ENCODE data around the gene MAP4K1. TPM values are rescaled to one million over a fixed set of nuclear protein-coding genes. Genes with fewer than 3 reads are reported as not detected.

MAP4K1 gene
- total RNA-seq, 1 experiment from 2014 or later, result 1.5 TPM

DNA sequence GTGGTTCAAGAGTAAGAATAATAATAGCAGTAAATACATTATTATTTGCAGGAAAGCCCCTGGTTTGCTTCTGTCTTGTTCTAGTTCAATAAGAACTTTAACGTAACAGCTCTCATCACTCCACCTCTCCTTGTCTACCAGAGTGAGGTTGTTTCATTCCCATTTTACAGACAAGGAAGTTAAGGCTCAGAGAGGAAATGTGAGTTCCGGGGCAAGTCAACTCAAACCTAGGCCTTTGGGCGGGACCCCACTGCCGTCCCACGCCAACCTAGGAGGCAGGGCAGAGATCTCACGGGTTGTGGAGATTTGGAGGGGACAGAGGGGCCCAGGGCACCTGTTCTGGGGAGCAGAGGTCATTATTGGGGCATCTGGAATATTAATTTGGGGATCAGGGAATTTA, 1.5 kb downstream of the MAP4K1 start:
- Histone ChIP-seq H3K27ac (ENCODE audit: low read depth, low read length, poor library complexity, severe bottlenecking) (no peak overlapping the region), H3K36me3 (ENCODE audit: insufficient read depth, low read length, poor library complexity, severe bottlenecking) (peaks cover 11% of the 10 kb centered on the region), H3K9me3 (ENCODE audit: low read depth, low read length, poor library complexity, severe bottlenecking) (no peaks in the 10 kb centered on the region), H3K4me1 (ENCODE audit: insufficient read depth, low read length, poor library complexity, severe bottlenecking) (peaks cover 7% of the 10 kb centered on the region), H3K27me3 (replicated peaks; ENCODE audit: insufficient read depth, low read depth, low read length, poor library complexity) (no peaks in the 10 kb centered on the region), H3K4me3 (ENCODE audit: low read depth, low read length, poor library complexity, severe bottlenecking) (no peak overlapping the region)
- DNase-seq (ENCODE audit: low spot score), result no peak
- intact Hi-C loops (cut with micrococcal nuclease; ENCODE audit: unreplicated experiment), result no loop called here
- BruUV-seq (replicated peaks), result no TSS peak
- TF ChIP-seq, protein P1, sequence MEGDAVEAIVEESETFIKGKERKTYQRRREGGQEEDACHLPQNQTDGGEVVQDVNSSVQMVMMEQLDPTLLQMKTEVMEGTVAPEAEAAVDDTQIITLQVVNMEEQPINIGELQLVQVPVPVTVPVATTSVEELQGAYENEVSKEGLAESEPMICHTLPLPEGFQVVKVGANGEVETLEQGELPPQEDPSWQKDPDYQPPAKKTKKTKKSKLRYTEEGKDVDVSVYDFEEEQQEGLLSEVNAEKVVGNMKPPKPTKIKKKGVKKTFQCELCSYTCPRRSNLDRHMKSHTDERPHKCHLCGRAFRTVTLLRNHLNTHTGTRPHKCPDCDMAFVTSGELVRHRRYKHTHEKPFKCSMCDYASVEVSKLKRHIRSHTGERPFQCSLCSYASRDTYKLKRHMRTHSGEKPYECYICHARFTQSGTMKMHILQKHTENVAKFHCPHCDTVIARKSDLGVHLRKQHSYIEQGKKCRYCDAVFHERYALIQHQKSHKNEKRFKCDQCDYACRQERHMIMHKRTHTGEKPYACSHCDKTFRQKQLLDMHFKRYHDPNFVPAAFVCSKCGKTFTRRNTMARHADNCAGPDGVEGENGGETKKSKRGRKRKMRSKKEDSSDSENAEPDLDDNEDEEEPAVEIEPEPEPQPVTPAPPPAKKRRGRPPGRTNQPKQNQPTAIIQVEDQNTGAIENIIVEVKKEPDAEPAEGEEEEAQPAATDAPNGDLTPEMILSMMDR (conservative IDR thresholded peaks at IDR 0.05; ENCODE audit: low read depth, low read length), result no peak
- no peak for TF ChIP-seq EZH2 (IDR thresholded peaks at IDR 0.05; ENCODE audit: borderline replicate concordance, low read depth, low read length, poor library complexity, severe bottlenecking)
- POLR2A ChIA-PET (ENCODE audit: low non-redundant PET), result no interaction called here
- CTCF ChIA-PET, result interaction anchor here (0.7 kb wide), 1 partner anchor 18 kb away, joined by 3 read pairs; no protein-coding TSS in a partner anchor

DNA sequence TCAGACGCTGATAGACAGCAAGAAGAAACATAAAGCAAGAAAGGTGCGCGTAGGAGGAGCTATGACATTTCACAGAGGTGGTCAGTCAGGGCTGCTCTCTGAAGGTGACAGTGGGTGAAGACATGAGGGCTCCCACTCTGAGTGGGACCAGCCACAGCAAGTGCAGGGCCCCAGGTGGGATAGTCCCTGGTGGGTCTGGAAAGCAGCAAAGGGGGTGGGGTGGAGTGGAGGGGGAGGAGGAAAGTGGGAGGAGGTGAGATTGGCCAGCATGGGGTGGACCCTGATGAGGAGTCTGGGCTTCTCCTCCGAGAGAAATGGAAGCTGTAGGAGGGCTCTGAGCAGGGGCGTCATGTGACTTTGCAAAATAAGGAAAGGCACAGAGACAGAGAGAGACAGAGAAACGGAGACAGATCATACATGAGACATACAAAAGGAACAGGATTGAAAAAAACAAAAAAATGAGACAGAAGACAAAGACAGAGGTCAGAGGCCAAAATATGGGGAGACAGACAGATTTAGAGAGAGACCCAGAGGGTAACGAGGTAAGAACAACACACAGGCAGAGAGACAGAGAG, 2.7 kb downstream of the MAP4K1 start:
- no peak overlapping the region for H3K4me3 ChIP-seq (ENCODE audit: low read depth, low read length, poor library complexity, severe bottlenecking)
- BruUV-seq (replicated peaks), result no TSS peak
- no peaks in the 10 kb centered on the region for H3K9me3 ChIP-seq (ENCODE audit: low read depth, low read length, poor library complexity, severe bottlenecking)
- no peaks in the 10 kb centered on the region for H3K36me3 ChIP-seq (ENCODE audit: insufficient read depth, low read length, poor library complexity, severe bottlenecking)
- peaks cover 7% of the 10 kb centered on the region for H3K4me1 ChIP-seq (ENCODE audit: insufficient read depth, low read length, poor library complexity, severe bottlenecking)
- H3K27ac ChIP-seq (ENCODE audit: low read depth, low read length, poor library complexity, severe bottlenecking), result no peak overlapping the region
- TF ChIP-seq EZH2 (IDR thresholded peaks at IDR 0.05; ENCODE audit: borderline replicate concordance, low read depth, low read length, poor library complexity, severe bottlenecking), result no peak
- TF ChIP-seq, protein P1 (conservative IDR thresholded peaks at IDR 0.05; ENCODE audit: low read depth, low read length), result no peak
- no peaks in the 10 kb centered on the region for H3K27me3 ChIP-seq (replicated peaks; ENCODE audit: insufficient read depth, low read depth, low read length, poor library complexity)
- no peak for DNase-seq (ENCODE audit: low spot score)
- ChIA-PET CTCF (no interaction called here), POLR2A (ENCODE audit: low non-redundant PET) (no interaction called here)
- intact Hi-C loops (cut with micrococcal nuclease; ENCODE audit: unreplicated experiment), result no loop called here

DNA sequence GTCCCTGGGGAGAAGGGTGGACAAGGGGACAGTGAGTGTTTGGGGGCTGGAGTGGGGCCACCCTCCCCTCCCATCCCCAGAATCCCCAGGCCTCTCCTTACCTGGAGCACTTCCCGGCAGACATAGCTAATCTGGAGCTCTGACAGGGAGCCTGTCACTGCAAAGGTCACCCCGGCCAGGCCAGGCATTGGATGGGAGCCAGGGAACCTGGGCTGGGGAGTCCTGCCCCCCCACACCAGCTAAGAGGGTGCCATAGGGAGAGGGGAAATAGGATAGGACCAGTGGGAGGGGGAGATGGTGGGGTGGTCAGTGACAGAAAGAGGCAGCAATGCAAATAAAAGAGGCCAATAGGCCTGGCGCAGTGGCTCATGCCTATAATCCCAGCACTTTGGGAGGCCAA, 3.5 kb downstream of the MAP4K1 start:
- no peaks in the 10 kb centered on the region for H3K36me3 ChIP-seq (ENCODE audit: insufficient read depth, low read length, poor library complexity, severe bottlenecking)
- no peak overlapping the region for H3K4me3 ChIP-seq (ENCODE audit: low read depth, low read length, poor library complexity, severe bottlenecking)
- no TSS peak for BruUV-seq (replicated peaks)
- POLR2A ChIA-PET (ENCODE audit: low non-redundant PET), result interaction anchor here (0.6 to 0.7 kb wide), 2 partner anchors 33 to 56 kb away, joined by 3 to 8 read pairs; partner anchors contain the start of gene ACTN4
- CTCF ChIA-PET, result no interaction called here
- DNase-seq (ENCODE audit: low spot score), result no peak
- no peaks in the 10 kb centered on the region for H3K27me3 ChIP-seq (replicated peaks; ENCODE audit: insufficient read depth, low read depth, low read length, poor library complexity)
- H3K27ac ChIP-seq (ENCODE audit: low read depth, low read length, poor library complexity, severe bottlenecking), result no peak overlapping the region
- intact Hi-C loops (cut with micrococcal nuclease; ENCODE audit: unreplicated experiment), result no loop called here
- H3K4me1 ChIP-seq (ENCODE audit: insufficient read depth, low read length, poor library complexity, severe bottlenecking), result peaks cover 7% of the 10 kb centered on the region
- TF ChIP-seq, protein P1 (conservative IDR thresholded peaks at IDR 0.05; ENCODE audit: low read depth, low read length), result no peak
- TF ChIP-seq EZH2 (IDR thresholded peaks at IDR 0.05; ENCODE audit: borderline replicate concordance, low read depth, low read length, poor library complexity, severe bottlenecking), result no peak
- H3K9me3 ChIP-seq (ENCODE audit: low read depth, low read length, poor library complexity, severe bottlenecking), result no peaks in the 10 kb centered on the region

Data from A673 (cell line).